NCI-H2107 treated with DMSO at 0.1 percent for 48 hours (cell line): ENCODE measurements around the gene TECPR1.

Experiments
- DNase-seq: peaks from one replicate; lab custom pipeline; 2025; ENCODE audit not compliant: unreplicated experiment; lab: John Stamatoyannopoulos, UW

Gene TECPR1

DNA sequence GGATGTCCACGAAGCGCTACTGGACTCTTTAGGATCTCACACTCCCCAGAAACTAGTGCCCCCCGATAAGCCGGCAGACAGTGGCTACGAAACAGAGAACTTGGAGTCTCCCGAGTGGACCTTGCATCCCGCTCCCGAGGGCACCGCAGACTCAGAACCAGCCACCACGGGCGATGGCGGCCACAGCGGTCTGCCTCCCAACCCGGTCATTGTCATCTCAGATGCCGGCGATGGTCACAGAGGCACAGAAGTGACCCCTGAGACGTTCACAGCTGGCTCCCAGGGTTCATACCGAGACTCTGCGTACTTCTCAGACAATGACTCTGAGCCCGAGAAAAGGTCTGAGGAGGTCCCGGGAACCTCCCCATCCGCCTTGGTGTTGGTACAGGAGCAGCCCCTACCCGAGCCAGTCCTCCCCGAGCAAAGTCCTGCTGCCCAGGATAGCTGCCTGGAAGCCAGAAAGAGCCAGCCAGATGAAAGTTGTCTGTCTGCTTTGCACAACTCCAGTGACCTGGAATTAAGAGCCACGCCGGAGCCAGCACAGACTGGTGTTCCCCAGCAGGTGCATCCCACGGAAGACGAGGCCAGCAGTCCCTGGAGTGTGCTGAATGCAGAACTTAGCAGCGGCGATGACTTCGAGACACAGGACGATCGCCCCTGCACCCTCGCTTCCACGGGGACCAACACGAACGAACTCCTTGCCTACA is 58.4 kb downstream of the TECPR1 start:
- DNase-seq, result no peak

DNA sequence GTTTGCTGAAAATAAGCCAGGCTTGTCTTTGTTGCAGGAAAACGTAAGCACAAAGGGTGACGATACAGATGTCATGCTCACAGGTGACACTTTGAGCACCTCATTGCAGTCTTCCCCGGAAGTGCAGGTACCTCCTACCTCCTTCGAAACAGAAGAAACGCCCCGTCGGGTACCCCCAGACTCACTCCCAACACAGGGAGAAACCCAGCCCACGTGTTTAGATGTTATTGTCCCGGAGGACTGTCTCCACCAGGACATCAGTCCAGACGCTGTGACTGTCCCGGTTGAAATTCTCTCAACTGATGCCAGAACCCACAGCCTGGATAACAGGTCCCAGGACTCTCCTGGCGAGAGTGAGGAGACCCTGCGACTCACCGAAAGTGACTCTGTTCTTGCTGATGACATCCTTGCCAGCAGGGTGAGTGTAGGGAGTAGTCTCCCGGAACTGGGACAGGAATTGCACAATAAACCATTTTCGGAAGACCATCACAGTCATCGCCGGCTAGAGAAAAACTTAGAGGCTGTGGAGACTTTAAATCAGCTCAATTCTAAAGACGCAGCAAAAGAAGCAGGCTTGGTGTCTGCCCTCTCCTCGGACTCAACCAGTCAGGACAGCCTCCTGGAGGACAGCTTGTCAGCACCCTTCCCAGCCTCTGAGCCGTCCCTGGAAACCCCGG is 59.1 kb downstream of the TECPR1 start:
- no peak for DNase-seq

DNA sequence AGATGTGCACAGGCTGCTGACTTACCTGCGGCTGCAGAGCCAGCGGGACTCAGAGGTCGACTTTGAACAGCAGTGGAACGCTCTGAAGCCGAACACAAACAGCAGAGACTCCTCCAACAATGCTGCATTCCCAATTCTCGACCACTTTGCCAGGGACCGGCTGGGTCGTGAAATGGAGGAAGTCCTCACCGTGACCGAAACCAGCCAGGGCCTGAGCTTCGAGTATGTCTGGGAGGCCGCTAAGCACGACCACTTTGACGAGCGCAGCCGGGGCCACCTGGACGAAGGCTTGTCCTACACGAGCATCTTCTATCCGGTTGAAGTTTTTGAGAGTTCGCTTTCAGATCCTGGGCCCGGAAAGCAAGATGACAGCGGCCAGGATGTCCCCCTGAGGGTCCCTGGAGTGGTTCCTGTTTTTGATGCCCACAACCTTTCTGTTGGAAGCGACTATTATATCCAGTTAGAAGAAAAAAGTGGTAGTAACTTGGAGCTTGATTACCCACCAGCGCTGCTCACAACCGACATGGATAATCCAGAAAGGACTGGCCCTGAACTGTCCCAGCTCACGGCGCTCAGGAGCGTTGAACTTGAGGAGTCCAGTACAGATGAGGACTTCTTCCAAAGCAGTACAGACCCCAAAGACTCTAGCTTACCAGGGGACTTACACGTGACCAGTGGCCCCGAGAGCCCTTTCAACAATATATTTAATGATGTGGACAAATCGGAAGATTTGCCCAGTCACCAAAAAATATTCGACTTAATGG is 60.2 kb downstream of the TECPR1 start:
- DNase-seq, result no peak

DNA sequence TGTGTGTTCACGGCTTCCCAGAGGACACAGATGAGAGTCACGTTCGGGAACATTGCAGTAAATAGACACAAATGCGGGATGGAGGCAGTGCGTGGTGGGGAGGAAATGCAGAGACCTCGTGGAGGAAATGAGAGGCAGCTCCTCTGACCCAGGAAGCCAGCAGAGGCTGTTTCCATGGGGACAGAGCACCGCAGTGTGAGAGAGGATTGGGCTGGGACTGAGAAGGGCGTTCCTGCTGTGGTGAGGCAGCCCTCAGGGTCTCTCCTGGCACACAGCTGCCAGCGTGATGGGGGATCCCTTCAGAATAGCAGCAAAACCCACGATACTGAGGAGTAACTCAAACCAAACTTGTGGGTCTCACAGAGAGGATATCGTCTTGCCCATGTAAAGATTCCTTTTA is 62.5 kb downstream of the TECPR1 start:
- no peak for DNase-seq

DNA sequence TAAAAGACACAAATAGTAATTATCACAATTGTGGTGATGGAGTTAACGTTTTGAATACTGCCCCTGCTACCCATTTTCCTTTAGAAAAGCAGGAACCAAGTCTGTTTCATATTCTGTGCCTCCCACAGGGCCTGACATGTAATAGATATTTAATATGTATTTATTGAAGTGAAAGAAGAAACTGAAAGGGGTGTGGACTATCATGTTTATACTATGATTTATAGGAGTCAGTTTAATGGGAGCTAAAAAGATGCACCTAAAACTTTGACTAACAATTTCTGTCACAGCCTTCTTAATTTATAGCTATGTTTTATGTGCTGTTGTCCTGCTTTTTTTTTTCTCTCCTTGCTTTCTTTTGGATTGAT is 64.9 kb downstream of the TECPR1 start:
- DNase-seq, result no peak

DNA sequence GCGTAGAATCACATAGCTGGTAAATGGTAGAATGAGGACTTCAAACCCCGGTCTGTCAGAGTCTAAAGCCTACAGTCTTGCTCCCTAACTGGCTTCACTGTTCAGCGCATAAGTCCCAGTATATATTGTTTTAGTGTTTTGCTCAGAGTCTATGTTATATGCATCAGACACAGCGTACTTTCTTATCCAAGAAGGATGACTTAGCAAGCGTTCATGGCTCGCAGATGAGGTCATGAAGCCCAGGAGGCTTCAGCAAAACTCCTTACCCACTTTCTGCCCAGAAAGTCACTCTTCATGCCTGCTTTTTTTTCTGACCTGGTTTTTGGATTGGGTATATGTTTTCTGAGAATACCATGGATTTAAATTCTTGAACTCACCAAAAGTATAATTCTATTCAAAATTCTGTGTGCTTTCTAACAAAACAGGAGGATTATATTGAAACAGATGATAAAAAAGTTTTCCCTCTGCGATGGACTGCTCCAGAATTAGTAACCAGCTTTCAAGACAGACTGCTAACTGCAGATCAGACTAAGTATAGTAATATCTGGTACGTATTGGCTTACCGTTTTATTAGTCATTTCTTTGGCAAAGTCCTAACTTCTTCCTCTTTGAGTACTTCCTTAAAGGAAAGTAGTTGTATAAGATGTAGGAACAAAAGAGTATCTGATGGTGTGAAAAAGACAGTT is 65.4 kb downstream of the TECPR1 start:
- DNase-seq, result no peak

DNA sequence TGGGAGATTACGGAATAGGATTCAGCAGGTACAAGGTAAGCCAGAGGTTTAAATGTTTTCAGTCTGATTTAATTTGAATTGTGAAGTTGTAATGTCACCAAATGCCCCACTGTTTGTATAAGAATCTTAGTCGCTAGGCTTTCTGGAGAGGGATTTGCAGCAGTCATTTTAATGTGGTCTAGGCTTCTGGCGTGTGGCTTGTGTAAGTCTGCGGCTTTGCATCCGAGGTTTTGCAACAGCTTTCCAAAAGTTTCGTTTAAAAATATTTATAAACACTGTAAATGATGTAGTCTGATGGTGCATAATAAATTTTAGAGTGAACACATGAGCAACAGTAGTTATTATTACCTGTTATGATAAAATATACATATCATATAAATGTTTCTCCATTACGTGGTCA is 66.9 kb downstream of the TECPR1 start:
- no peak for DNase-seq

DNA sequence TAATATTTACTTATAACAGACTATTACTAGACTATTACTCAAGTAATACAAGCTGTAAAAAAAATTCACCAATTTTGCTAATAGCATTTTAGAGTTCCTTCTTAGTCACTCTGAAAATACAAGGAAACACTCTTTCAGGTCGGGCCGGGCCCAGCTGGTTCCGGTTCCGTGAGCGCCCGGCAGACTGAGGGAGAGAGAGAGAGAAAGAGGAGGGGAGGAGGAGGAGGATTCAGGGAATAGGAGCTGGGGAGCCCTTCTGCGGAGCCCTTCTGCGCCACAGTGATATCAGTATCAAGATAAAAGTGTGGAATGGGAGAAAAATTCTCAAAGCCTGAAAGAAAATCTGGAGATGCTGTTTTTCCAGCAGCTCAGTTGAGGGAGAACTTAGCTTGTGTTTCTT is 71.3 kb downstream of the TECPR1 start:
- DNase-seq, result no peak

DNA sequence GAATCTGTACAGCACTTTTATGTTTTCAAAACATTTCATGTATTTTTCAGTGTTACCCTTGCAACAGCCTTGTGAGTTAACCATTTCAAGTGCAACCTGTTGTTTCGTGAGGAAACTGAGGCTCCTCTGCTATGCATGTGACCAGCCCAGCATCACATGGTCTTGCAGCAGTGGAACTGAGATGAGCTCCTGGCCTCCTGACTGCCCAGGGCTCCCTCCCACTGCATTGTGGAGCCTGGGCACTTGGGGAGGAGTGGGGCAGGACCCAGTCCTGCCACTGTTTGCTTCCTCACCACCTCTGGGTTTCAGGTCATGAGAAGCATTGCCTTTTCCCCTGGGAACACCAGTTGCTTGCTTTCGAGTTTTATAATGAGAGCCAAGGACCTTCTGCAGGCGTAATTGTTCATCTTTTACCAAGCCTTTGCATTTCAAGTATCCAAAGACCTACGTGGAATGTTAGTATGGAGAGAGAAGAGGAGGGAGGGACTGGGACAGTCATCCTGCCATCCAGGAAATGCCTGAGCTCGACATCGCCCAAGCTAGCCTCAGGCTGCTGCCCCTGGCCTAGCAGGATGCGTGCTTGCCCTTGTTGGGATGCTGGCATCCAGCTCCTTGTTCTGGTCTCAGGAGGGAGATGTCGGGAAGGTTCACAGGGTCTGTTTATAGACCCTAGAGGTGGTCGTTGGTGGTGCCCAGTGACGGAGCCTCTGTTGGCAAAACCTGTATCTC is 73.1 kb downstream of the TECPR1 start:
- DNase-seq, result no peak

DNA sequence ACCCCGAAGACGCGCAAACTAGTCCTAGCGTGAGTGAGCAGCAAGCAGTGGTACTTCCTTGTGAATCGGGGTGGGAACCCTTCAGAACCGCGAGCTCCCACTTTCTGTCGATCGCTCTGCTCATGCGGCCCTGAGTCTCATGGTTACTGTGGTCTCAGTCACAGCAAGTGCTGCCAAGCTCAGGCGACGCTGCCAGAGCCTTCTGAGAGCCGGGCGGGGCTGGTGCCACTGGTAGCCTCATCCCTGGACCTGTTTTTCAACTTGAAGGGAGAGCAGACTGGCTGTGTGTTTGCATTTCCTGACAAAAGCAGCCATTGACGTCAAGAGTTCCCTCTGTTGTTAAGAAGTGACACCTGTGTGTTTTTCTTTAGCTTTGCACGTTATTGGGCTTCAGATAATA is 73.7 kb downstream of the TECPR1 start:
- DNase-seq, result no peak

DNA sequence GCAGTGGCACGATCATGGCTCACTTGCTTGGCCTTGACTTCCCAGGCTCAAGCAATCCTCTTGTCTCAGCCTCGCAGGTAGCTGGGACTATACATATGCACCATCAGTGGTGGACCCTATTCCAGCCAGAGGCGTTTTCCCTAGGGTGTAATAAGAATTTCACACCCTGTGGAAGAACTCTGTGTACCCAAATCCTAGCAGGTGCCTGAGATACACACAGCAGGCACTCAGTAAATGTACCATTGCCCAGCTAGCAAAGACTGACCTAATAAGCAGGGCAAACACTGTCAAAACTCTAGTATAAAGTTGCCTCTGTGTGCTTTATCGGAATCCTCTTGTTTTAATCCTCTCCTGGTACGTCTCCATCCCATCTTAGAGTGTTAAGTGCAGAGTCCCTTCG is 74.5 kb downstream of the TECPR1 start:
- DNase-seq, result no peak

DNA sequence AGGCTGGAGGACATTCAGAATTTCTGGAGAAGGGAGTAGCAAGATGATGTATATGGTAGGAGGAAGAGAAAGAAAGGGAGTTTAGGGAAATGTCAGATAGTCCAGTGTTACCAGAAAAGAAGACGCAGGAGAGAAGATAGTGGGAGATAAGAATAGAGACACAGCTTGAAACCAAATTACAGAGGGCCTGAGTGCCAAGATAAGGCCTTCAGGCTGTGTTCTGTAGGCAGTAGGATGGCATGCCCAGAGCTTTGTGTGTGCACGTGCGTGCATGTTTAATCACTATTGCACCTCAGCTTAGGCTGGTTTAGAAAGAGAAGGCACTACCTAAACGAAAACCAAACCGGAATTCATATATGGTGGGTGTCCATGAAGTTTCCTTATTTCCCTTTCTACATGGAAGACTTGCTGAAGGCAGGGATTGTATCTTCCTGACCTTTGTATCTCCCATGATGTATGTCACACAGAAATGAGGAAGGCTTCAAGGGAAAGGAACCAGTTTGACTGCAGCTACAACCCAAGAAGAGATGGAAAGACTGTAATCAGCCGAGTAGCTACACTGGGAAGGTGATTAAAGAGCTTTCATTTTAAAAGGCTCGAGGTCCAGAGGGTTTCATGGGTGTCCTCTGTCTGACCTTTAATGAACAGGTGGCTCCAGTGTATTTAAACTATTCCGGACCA is 76.6 kb downstream of the TECPR1 start:
- DNase-seq, result no peak

DNA sequence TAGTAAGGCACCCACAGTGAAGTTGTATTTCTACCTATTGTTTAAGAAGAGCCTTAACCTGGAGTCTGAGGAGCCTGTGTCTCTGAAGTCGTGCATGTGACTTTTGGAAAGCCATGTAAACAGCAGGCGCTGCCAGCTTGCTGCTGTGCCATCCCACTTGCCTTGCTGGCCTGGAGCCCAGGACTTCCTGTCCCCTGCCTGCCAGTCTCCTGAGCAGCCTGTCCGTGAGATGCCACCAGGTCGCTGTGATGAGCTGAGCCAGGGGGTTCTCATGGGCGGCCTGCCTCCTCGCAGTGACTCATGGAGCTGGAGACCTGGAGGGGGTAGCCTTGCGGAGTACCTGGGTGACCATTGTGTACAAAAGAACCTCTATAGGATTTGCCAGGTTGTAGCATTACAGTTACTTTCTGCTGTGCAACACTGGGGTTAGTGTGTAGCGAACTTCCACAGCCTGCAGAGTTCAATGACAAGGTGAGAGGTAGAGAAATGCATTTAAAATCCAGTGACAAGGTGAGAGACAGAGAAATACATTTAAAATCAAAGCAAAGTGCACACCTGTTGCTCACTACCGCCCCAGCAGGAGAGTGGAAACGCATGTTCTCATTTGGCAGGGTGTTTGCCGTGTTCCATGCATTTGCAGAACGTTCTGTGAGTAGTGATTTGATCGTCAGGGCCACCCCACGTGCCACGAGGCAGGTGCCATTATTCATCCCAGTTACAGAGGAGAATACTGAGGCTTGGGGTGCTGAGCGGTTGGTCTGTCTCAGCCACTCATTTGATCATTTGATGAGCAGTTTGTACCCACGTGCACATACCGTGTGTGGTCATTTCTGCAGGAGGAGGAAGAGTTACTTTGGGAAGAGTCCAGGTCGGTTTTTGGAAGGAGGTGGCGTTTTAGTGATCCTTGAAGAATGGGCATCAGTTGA is 77.4 kb downstream of the TECPR1 start:
- DNase-seq, result no peak

DNA sequence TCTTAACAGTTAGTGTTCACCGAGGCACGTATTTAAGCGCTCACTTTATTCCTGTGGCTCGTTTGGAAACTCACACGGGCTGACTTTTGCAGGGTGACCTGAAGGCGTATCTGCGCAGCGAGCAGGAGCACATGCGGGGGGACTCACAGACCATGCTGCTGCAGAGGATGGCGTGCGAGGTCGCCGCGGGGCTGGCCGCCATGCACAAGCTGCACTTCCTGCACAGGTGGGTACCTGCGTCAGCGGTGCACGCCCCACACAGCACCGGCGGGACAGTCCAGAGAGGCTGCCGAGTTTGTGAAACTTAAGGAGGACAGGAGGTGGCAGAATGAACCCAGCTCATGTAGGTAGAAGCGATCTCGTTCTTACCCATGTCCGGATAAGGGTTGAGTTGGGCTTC is 80.6 kb downstream of the TECPR1 start:
- no peak for DNase-seq

DNA sequence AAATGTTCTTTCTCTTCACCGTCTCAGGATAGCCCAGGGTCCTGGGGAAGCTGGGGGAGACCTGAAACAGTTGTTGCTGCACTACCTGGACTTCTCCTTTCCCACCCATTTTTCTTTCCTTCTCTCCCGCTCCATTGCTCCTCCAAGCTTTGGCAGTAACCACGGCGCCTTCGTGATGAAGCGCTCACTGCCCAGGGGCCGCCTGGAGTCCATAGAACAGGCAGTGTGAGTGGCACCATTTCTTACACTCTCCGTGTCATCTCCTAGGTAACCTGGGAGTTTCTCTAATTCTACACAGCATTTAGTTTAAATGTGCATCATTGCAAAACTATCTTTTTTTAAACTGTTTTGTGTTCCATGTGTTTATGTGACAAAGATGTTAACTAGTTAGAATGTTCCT is 81.1 kb downstream of the TECPR1 start:
- no peak for DNase-seq

DNA sequence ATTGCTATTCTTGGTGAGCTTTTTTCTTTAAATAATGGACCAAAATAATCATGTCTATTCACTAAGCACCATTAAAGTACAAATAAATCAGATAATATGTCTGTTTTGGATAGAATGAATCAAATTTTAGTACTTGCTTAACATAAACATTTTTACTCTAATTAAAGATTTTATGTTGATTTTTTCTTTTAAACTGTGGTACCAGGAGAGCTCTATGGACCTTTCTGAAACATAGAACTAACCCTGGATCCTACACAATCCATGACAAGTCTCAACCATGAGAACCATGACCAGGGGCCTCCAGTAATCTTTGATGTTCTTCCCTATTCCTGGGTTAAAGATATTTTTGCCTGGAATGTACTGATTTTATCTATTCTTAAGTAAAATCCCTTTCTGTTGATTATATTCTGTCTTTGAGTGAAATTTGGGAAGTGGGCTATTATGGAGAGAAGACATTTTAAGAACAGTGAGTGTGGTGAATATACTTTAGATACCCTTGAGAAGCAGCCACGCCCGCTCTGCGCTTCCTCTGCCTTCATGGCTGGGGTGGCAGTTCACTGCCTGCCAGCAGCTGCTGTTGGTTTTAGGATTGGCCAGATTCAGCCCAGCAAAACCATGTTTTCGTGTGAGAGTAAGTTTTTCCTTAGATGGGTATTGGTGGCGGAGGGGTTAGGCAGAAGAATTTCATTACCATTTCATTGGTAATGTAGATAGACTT is 83.0 kb downstream of the TECPR1 start:
- no peak for DNase-seq

DNA sequence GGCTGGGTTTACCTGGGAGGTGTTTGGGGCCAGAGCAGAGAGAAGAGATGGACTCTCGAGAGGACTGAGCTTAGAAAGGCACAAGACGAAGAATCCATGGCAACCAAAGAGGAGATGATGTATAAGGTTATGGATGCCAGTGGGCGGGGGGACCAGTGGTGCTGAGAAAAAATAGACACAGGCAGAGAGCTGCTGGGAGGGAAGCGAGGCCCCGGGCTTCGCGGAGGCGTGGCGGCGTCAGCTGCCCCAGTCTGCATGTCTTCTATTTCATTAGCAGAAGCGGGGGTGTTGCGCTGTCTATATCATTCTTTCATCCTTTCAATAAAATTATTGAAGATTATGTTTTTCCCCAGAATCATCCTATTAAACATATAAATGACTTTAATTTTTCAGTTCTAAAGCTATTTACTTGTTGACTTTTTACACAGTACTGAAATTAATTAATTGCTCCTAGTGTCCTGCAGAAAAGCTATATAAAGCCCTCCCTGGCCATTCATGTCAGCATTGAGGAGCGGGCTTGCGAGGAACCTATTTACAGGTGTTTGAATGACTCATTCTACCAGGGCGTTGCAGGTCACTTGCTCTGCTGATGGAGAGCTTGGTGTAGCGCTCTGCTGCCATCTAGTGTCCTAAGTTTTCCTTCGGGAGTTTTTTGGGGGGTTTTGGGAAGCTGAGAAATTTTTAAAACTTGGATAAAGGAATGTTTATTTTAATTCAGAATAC is 83.7 kb downstream of the TECPR1 start:
- DNase-seq, result peak; percentile 71

DNA sequence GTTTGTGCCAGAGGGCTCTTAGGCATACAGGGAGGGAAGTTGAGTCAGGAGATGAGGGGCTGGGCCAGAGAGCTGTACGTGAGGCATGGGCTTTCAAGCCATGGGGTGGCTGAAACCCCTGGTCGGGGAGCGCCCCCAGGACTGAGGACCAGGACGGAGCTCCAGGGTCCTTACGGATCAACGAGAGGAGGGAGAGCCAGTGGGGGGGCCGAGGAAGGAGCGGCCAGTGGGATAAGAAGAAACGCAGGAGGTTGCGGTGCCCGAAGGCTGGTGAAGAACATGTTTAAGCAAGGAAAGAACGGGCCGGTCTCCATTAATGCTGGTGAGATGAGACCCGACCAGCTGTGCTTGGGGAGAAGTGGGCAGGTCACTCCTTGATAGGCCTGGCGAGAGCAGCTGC is 84.4 kb downstream of the TECPR1 start:
- no peak for DNase-seq
